GM18907 (cell line): ENCODE data around the gene ARID5B.
A peak's percentile ranks its signal among the peaks of the same experiment; 100 is the strongest.

Experiments used
- ATAC-seq: cut with Tn5 transposase; IDR thresholded peaks from one replicate; pipeline ENCODE4 v1.9.1; 2021; ENCODE audit warnings: mild to moderate bottlenecking, moderate library complexity; ENCODE audit not compliant: unreplicated experiment

ARID5B gene

DNA sequence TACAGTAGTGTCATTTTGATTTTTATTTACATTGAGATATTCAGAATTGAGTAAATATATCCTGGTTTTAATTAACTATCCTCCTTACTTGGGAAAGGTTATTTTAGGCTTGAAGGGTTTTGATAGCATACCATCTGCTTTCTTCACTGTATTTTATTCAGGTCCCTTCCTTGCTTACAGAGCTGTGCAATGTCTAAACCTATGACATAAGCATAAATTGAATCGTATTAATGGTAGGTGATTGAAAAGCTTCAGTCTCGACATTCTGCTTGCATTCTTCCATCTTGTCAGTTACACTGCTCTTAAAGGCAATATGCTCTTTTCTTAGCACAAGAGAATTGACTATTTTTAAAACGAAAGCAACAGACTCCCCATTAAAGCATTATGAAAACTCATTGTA is 102.5 kb downstream of the ARID5B start:
- ATAC-seq = no peak

GRCh38 chr10:62005281-62005680 is 103.8 kb downstream of the ARID5B start:
- no peak for ATAC-seq

- no peak for ATAC-seq
Observed at GRCh38 chr10:62005687-62006086, 104.2 kb downstream of the ARID5B start.

DNA sequence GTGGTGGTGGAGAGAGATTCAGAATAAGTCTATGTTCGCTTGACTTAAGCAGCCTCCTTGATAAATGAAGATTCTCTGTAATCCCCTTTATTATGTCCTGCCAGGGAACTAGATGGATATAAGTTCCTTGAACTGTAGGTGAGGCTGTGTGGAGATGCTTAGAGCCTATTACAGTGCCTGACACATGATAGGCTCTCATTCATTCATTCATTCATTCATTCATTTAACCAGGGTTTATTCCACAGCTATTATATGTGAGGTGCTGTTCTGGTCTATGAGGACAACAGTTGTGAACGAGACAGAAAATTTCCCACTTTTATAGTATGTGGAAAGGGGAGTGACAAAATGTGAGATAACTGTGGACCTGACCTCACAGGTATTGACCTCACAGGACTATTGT is 105.6 kb downstream of the ARID5B start:
- ATAC-seq = no peak

GRCh38 chr10:62008196-62008595 is 106.7 kb downstream of the ARID5B start:
- ATAC-seq = no peak

DNA sequence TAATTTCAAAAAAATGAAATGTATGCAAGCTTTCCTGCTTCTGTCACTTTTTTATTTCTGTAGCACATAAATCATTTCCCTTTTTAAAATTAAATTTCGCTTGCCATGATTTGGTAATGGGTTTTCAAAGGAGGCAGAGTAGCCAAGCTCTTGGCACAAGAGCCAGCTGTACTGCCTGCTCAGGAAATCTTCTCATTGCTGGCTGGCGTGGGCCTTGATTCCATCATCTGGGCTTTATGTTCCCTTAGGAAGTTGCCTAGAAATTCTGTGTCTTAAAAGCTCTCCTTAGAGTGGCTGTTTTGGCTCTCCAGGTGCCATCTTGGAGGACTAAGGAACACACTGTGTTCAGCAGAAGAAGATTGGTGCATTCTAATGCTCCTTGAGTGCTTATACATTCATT is 107.4 kb downstream of the ARID5B start:
- no peak for ATAC-seq

DNA sequence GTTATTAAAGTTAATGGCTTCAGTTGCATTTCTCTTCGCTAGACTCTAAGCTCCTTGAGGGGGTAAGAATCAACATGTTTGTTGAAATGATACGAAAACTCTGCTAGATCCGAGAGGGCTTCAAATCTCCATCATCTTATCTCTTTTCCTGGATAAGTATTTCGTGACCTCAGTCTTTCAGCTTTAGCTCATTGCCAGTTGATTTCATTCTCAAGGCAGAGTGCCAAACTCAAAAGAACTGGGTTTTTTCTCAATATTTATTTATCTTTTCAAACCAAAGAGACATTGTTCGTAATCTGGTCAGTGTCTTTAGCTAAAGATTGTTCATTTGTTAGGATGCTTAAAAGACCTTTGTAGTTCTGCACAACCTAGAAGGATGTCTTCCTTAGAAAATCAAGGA is 108.9 kb downstream of the ARID5B start:
- no peak for ATAC-seq

GRCh38 chr10:62011558-62011957 is 110.1 kb downstream of the ARID5B start:
- peak; percentile 62 for ATAC-seq

GRCh38 chr10:62012318-62012717 is 110.8 kb downstream of the ARID5B start:
- ATAC-seq = no peak

DNA sequence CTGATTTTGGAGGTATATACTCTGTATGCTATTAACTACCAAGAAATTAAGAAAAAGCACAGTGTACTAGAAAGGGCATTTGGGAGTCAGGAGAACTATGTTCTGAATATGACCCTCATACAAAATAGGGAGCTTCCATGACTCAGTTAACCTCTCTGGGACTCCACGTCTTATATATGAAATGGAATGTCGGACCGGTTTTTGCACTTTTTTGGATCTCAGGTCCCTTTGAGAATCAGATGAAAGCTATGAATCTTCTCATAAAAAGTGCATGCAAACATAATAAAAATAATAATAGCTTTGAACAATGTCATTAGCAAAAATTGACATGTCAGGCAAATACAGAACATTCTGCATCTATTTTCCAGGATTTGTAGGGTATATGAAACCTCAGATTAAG is 113.0 kb downstream of the ARID5B start:
- ATAC-seq = no peak

GRCh38 chr10:62015994-62016393 is 114.5 kb downstream of the ARID5B start:
- no peak for ATAC-seq

DNA sequence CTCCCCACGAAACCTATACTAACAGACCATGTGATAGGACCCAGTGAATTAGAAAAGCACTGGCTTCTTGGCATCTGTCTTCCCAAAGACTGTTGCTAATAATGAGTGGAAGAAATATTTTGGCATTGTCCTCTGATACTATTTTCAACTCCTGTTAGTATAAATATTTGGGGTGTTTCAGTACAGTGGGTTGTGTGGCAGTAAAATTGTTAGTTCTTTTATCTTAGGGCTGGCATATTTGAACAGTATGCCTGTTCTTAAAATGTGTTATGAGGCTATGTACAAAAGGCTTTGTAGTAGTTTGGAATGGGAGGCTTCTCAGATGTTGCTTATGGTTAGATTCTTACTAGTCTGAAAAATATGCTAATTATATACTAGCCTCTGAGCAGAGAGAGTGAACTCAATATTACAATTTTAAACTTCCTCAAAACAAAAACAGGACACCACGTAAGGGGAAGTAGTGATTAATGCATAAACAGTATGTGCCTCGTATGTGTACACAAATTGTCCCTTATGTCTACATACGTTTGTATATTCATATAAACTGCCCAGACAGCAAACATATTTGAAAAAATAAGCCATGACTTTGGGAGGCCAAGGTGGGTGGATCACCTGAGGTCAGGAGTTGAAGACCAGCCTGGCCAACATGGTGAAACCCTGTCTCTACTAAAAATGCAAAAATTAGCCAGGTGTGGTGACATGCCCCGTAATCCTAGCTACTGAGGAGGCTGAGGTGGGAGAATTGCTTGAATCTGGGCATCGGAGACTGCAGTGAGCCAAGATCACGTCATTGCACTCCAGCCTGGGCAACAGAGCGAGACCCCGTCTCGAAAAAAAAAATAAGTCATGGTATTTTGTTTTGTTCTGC is 115.4 kb downstream of the ARID5B start:
- ATAC-seq = peak; percentile 61

GRCh38 chr10:62017491-62017870 is 116.0 kb downstream of the ARID5B start:
- no peak for ATAC-seq

DNA sequence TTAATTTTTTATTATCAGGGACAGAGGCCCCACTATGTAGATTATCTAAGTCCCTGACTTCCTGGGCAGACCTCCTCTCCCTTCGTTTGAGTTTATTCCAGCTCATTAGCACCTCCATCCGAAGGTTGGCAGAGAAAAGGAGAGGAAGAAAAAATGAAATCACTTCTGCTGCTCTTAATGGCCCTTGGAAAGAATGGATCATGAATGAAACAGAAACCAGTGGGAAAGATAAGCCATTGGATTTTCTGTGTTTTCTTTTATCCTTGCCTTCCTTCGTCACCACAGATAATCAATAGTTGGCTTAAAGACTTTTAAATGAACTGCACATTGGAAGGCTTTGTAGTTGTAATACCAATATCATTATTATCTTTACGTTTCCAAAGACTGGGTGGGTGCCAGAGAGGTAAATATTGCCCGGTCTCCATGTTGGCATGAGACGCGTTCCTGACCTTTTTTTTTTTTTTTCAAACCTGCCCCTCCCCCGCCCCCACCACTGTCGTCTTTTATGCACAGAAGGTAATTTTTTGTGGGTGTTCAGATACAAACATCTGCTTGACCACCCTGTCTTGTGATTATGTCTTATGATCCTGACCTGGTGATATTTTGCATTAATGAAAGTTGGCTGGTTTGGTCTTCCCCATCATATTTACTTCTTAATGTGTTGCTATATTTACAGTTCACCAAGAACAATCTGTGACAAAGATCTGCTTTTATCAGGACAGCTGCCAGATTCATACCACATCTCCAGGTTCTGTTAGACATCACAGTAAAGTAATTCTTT is 116.8 kb downstream of the ARID5B start:
- no peak for ATAC-seq

DNA sequence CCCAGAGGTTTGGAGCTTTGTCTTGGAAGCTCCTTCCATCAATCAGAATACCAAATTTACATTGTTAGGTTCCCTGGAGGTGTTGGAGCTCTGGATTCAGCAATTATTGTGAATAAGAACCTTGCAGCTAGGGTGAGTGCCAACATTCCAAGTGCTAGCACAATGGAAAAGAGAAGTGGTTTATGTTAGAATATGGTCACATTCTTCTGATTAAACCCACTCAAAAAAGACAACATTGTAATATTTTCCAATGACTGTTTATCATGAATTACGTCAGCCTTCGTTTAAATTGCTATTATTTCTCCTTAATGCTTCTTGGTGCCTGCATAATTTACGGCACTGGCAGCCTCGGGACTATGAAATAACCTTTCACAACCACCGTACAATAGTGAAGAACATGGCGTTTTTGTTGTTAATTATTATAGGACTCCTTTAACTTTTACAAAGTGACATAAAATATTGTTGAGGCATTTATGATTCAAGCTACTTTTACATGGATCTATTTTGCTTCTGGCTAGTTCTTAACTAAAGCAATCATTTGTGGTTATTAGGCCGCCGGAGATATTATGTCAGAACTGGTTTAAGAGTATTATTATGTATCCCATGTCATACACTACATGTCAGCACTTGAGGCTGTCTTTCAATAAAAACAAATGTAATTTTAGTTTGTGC is 117.7 kb downstream of the ARID5B start:
- ATAC-seq = no peak

DNA sequence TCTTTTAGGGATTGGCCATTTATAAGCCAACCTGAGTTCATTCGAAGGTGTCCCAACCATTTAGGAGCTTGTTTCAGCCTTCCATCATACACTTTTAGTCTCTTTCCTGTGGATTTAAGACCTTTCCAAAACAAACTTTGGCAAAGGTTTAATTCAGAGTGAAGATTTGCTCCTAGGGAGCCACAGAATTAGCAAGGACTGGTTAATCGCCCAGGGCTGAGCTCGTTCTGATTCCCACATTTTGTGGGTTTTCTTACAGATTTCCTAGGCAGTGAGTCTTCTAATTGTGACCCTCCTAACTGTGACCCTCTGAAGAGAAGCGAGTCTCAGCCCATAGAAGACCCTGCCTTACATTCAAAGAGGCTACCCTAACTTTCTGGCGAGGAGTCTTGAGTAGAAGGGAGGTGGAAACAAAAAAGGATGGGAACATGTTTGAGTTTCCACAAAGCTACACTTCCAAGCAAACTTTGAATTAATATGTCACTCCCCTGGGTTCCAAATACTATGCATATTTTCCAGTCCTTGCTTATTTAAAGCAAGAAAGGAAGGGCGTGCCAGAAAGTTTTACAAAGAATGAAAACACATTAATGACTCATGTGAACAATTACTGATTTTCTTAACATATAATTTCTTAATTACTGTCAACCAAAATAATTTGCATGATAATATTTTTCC is 118.3 kb downstream of the ARID5B start:
- ATAC-seq = no peak

GRCh38 chr10:62021128-62021665 is 119.7 kb downstream of the ARID5B start:
- ATAC-seq = no peak

DNA sequence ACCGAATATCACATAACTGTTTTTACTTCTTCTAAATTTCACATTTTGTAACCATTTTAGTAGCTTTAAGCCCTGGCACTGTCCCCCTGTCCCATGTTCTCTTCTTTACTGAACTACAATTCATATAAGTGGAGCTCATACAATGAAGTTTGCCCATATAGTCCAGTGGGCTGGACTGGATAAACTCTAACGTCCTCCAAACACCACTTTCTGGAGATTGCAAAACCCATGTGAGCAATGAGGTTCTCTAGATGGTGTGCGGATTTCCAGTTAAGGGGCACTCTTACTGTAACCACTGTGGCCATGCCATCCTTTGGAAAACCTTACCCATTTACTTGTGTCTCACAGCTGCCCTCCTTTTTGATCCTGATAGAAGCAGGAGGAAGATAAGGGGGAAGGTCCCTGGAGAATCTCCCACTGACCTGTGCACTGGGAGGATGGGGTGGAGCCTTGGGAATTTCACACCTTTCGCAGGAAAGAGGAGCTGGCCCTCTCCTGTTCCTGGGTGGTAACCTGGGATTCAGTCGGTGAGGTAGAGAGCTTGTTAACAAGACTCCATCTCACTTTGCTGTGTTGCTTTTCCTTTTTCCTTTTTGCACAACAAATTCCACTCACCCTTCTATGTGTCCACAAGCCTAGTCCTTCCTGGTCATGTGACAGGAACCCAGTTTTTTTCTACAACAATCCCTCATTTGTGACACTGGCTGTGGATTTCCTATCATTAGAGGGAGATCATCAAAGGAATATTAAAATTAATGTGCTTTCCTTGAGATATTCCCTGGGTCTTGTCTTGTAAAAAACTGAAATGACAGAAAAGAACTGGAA is 120.7 kb downstream of the ARID5B start:
- ATAC-seq = no peak

- no peak for ATAC-seq
Observed at GRCh38 chr10:62022830-62023229, 121.3 kb downstream of the ARID5B start.

DNA sequence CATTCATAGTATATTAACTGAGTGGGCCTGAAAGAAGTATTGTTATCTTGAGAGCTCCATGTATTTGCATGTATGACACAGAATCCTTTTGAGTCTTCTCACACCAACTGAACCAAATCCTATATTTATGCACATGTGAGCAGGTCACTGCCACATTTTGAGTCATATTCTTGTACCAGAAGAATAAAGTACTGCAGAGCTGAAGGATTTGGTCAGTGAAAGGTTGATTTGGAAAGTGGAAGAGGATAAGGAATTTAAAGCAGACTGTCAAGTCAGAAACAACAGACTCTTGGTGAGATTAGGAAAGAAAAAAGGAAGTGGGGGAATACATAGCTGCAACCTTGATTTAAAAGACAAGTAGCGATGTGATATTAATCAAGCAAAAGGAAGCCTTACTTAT is 121.8 kb downstream of the ARID5B start:
- no peak for ATAC-seq
